IPS-20b (cell line): ENCODE data around the gene PRPF19.

Experiments
- H3K27ac ChIP-seq: one replicate; pipeline ENCODE4 v1.5.1; 2013; ENCODE audit warnings: low read length
- H3K27me3 ChIP-seq: 2 replicates; pipeline ENCODE4 v1.6.1; 2013; ENCODE audit warnings: mild to moderate bottlenecking, low read length, inconsistent platforms; ENCODE audit not compliant: insufficient read depth
- H3K36me3 ChIP-seq: 2 replicates; pipeline ENCODE4 v1.6.1; 2013; ENCODE audit warnings: low read depth, mild to moderate bottlenecking, inconsistent platforms, low read length, moderate library complexity; ENCODE audit not compliant: insufficient read depth
- H3K4me1 ChIP-seq: 2 replicates; pipeline ENCODE4 v1.6.1; 2013; ENCODE audit warnings: mild to moderate bottlenecking, control low read depth, inconsistent platforms, low read length, moderate library complexity; ENCODE audit not compliant: insufficient read depth
- H3K4me3 ChIP-seq: 2 replicates; pipeline ENCODE4 v1.5.1; 2013; ENCODE audit warnings: mild to moderate bottlenecking, low read length, inconsistent platforms
- H3K9ac ChIP-seq: 2 replicates; pipeline ENCODE4 v1.6.1; 2013; ENCODE audit warnings: low read depth, mild to moderate bottlenecking, inconsistent platforms, low read length, moderate library complexity
- H3K9me3 ChIP-seq: 2 replicates; pipeline ENCODE4 v1.6.1; 2013; ENCODE audit warnings: mild to moderate bottlenecking, low read depth, low read length, inconsistent platforms; ENCODE audit not compliant: insufficient read depth

PRPF19 gene

DNA sequence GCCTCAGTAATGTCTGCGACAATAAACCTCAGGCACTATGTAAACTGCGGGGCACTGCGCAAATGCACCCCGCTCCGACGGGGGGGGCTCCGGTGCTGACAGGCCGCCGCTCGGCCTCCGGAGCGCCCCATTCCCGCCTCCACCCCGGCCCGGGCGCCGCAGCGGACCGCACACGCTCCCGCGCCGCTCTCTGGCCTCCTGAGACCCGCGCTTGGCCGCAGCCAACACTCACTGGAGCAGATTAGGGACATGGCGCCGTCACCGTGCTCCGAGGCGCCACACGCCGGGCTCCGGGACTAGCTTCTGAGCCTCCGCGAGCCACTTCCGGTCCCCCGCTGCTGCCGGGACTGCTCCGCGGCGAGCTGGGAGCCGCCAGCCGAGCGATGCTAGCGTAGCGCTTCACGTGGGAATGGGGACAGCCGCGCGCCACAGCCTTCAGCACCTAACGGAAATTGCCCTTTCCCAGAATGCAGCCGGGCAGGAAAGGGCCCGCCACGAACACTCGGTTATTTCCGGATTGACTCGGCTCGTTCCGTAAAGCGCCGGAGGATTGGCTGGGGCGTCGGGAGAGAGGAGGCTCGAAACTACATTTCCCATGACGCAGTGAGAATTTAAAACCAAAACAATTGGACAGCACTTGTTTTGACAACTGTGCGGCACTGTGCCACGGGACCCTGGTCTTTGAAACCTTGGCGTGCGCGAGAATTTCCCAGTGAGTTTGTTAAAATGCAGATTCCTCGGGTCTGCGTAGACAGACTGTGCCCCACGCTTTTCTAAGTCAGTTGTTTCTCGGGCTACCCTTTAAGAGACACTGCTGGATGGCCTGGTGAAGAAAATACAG, at the start of gene PRPF19:
PRPF19 (minus strand) TSS at position 454 of the 841 bp plus-strand sequence; CDS start at position 251, 203 bp downstream.
- peak within 1 kb of the TSS; percentile 46 for H3K27ac ChIP-seq
- peaks cover 26% of the 10 kb centered on the region for H3K36me3 ChIP-seq

DNA sequence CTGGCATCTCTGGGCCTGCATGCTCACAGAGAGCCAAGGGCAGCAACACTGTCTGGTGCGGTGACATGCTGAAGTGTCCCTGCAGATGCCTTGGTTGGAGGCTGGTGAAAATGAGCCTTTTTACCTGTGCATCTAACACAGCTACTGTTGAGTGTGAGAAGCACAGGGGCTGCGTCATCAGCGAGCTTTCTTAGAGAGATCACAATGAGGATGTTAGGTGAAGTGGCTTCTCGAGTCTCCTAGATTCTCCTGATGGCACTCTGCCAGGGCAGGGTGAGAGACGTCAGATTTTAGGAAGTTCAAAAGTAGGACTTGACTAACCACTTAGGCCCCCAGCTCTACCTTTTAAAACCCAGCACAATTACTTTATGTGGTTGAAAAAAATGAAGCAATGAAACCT, 49.2 kb upstream of the PRPF19 start:
- Histone ChIP-seq H3K27ac (no peak overlapping the region), H3K9me3 (no peaks in the 10 kb centered on the region), H3K9ac (no peak overlapping the region), H3K27me3 (peaks cover 25% of the 10 kb centered on the region), H3K36me3 (no peaks in the 10 kb centered on the region), H3K4me1 (peaks cover 4% of the 10 kb centered on the region; the same call in 1 of the 2 replicates), H3K4me3 (no peak overlapping the region)

More for the DNA sequence above, at the start of gene PRPF19:
- Histone ChIP-seq H3K4me1 (0 out of 2 replicates have a peak, but pooled peaks cover 4% of the 10 kb centered on the region), H3K4me3 (peak within 1 kb of the TSS; percentile 98), H3K9ac (peak within 1 kb of the TSS; percentile 91), H3K9me3 (no peaks in the 10 kb centered on the region), H3K27me3 (peaks cover 33% of the 10 kb centered on the region)

DNA sequence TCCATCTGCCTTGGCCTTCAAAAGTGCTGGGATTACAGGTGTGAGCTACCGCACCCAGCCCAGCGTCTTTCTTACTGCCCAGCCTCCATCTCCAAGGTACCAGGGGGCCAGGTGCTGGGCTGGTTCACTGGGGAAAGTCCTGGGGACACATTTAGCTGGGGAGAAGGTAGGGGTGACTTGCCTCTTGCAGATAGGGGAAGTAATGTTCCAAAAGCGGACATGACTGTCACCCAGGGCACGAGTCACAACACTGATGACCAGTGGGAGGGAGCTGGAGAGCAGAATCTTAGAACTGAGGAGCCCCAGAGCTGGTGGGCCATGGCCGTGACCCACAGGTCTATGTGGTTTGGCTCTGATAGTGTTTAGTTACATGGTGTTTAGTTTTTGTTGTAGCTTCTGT, 48.0 kb upstream of the PRPF19 start:
- peaks cover 37% of the 10 kb centered on the region for H3K27me3 ChIP-seq
- H3K36me3 ChIP-seq: no peaks in the 10 kb centered on the region
- H3K27ac ChIP-seq: no peak overlapping the region
- no peak overlapping the region for H3K4me3 ChIP-seq
- no peaks in the 10 kb centered on the region for H3K9me3 ChIP-seq
- H3K9ac ChIP-seq: no peak overlapping the region
- H3K4me1 ChIP-seq: peaks cover 4% of the 10 kb centered on the region; the same call in 1 of the 2 replicates

DNA sequence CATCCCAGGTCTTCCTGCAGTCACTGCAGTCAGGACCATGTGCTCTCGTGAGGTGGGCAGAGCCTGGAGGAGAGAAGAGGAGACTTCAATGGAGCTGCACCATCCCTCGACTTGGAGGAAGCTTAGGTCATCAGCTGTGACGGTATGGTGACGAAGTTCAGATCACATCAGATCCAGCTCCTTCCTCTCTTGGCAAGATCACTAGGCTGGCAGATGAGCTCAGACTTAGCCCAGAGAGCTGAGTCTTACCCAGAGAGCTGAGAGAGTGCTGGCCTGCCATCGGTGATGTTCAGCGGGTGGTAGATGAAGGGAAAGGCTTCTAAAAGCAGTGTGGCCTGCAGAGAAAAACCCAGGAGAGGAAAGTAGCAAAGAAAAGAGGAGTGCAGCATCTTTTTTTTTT, 47.4 kb upstream of the PRPF19 start:
- no peak overlapping the region for H3K27ac ChIP-seq
- H3K36me3 ChIP-seq: no peaks in the 10 kb centered on the region
- no peaks in the 10 kb centered on the region for H3K9me3 ChIP-seq
- H3K27me3 ChIP-seq: peaks cover 38% of the 10 kb centered on the region
- H3K4me1 ChIP-seq: peaks cover 4% of the 10 kb centered on the region; the same call in 1 of the 2 replicates
- H3K4me3 ChIP-seq: no peak overlapping the region
- H3K9ac ChIP-seq: no peak overlapping the region

DNA sequence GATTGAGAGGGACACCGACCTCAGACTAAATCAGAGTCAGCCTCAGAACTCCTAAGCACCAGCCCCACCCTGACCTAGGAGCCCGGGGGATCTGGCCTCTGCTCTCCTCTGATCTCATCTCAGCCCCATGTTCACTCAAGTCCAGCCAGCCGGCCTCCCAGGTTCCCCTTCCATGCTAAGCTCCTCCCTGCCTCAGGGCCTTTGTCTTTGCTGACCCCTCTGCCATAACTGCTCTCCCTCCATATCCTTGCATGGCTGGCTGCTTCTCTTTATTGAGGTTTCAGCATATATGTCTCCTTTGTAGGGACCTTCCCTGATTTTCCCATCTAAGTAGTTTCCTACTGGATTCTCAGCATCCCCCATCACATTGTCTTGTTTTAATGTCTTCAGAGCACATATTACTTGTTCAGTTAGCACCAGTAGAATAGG, 46.4 kb upstream of the PRPF19 start:
- Histone ChIP-seq H3K9me3 (no peaks in the 10 kb centered on the region), H3K4me1 (peaks cover 12% of the 10 kb centered on the region; the same call in 1 of the 2 replicates), H3K36me3 (no peaks in the 10 kb centered on the region), H3K27me3 (peaks cover 38% of the 10 kb centered on the region), H3K9ac (no peak overlapping the region; the same call in 1 of the 2 replicates), H3K27ac (no peak overlapping the region), H3K4me3 (peak overlapping the region; percentile 70; the same call in 1 of the 2 replicates)

DNA sequence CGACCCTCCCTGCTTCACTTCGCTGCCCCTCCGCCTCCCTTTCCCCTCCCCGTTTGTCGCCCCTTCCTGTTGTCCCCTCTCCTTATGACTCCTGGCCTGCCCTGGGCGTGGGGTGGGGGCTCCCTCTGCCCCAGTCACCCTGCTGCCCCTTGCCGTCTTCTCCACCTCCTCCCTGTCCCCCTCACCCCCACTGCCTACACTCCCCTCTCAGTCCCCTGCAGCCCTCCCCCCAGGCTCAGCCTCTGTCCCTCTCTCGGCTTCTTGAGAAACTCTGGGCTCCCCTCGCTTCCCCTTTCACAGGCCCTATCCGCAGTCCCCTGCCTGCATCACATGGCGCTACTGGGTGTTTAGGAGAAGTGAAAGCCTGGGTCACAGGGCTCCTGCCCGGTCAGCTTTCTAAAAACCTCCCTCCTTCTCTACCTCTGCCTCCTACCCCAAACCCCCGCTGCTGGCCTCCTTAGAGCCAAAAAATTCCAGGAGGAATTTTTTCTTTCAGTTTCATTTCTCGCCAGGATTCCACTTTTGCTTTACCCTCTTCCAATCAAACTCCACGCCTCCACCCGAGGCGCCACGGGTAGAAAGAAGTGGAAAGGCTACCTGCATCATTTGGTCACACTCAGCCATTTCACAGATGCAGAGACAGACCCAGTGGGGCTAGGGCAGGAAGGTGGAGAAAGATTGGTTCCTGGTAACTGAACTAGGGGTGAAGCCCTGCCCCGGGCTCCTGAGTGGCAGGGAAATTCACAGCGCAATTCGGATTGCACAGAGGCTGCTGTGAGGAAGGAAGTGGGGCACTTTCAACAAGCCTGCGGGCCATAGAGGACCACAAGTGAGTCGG, 45.7 kb upstream of the PRPF19 start, which contains the start of gene SLC15A3:
SLC15A3 (minus strand) TSS at position 273 of the 838 bp plus-strand sequence. CDS start 625 bp downstream, outside the sequence.
- H3K9ac ChIP-seq: peak within 1 kb of the TSS; percentile 53; the same call in 1 of the 2 replicates
- peaks cover 38% of the 10 kb centered on the region for H3K27me3 ChIP-seq
- peaks cover 16% of the 10 kb centered on the region; the same call in 1 of the 2 replicates for H3K4me1 ChIP-seq
- H3K36me3 ChIP-seq: no peaks in the 10 kb centered on the region
- no peaks in the 10 kb centered on the region for H3K9me3 ChIP-seq
- peak within 1 kb of the TSS; percentile 70 for H3K4me3 ChIP-seq
- H3K27ac ChIP-seq: no peak within 1 kb of the TSS

DNA sequence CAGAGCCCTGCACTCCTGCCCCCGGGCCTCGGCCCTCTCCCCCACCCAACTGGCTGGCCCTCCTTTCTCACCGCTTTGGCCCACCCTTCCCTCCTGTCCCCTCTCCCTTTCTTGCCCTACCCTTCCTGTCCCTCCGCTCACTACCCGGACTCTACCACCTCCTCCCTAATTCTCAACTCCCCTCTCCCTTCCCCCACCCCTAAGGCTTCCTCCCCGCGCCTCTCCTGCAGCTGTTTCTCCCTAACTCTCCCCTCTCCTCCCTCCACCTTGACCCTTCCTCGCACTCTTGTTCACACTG, 45.2 kb upstream of the PRPF19 start:
- Histone ChIP-seq H3K4me1 (peaks cover 16% of the 10 kb centered on the region; the same call in 1 of the 2 replicates), H3K9me3 (no peaks in the 10 kb centered on the region), H3K27ac (no peak overlapping the region), H3K27me3 (peaks cover 38% of the 10 kb centered on the region), H3K4me3 (peak overlapping the region; percentile 70), H3K36me3 (no peaks in the 10 kb centered on the region), H3K9ac (peak overlapping the region; percentile 30; the same call in 1 of the 2 replicates)

DNA sequence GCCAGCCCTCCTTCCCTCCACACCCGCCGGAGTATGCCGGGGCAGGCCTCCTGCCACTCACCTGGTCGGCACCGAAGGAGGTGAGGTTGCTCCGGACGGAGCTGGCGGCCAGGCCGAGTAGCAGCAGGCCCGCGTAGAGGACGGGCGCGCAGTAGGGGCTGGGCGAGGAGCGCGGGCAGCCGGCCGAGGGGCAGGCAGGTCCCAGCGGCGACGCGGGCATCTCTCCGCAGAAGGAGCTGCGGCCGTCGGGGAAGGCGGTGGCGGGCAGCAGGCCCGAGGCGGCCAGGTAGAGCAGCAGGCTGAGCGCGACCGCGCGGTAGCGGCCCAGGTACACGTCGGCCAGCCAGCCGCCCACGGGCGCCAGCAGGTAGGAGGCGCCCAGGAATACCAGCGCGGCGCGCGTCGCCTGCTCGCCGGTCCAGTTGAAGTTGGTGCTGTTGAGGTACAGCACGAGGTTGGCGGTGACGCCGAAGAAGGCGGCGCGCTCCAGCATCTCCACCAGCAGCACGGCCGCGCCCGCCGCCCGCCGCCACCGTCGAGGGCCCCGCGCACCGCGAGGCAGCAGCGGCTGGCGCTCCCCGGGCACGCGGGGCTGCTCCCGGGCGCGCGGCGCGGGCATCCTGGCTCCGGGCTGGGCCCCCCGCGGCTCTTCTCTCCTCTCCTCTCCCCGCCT, 44.7 kb upstream of the PRPF19 start:
- no peak overlapping the region for H3K27ac ChIP-seq
- no peaks in the 10 kb centered on the region for H3K9me3 ChIP-seq
- no peaks in the 10 kb centered on the region for H3K36me3 ChIP-seq
- H3K9ac ChIP-seq: peak overlapping the region; percentile 53; the same call in 1 of the 2 replicates
- peak overlapping the region; percentile 70; the same call in 1 of the 2 replicates for H3K4me3 ChIP-seq
- peaks cover 38% of the 10 kb centered on the region for H3K27me3 ChIP-seq
- H3K4me1 ChIP-seq: peaks cover 16% of the 10 kb centered on the region; the same call in 1 of the 2 replicates

DNA sequence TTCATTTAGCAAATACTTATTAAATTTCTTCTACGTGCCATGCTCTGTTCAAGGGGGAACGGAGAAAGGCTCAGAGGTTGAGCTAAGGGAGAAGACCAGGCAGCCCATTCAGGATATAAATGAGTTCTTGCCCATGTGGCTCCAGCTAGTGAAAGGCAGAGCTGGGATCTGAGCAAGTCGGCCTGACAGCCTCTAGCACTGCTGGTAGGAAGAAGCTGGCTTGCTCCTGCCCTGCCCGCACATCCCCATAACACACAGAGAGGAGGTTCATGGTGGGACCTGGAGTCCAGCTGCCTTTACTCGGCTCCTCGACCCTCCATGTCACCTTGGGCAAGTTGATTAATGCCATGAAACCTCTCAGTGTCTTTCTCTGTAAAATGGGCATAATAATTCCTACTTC, 43.6 kb upstream of the PRPF19 start:
- peaks cover 38% of the 10 kb centered on the region for H3K27me3 ChIP-seq
- H3K27ac ChIP-seq: no peak overlapping the region
- no peak overlapping the region for H3K9ac ChIP-seq

DNA sequence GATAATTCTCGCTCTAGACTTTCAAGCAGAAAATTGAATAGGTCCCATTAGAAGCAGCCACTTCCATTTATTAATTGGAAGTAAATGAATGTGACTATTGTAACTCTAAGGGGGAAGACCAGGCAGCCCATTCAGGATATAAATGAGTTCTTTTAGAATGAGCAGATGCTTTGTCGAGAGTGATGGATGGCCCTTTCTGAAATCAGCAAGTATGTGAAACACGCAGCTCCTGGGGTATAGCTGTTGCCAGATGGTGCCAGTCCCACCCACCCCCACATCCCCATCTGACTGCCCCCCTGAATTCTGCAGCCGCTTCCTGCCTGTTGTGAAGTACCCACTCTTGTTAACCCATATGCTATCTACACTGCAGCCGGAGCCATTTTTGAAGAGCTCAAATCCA, 41.9 kb upstream of the PRPF19 start:
- H3K9ac ChIP-seq: peak overlapping the region; percentile 32; the same call in 1 of the 2 replicates
- no peak overlapping the region for H3K27ac ChIP-seq
- no peaks in the 10 kb centered on the region for H3K9me3 ChIP-seq
- H3K4me1 ChIP-seq: peaks cover 16% of the 10 kb centered on the region; the same call in 1 of the 2 replicates
- peak overlapping the region; percentile 38; the same call in 1 of the 2 replicates for H3K4me3 ChIP-seq
- peaks cover 37% of the 10 kb centered on the region for H3K27me3 ChIP-seq
- H3K36me3 ChIP-seq: no peaks in the 10 kb centered on the region

More for the DNA sequence above, 43.6 kb upstream of the PRPF19 start:
- H3K36me3 ChIP-seq: no peaks in the 10 kb centered on the region
- H3K9me3 ChIP-seq: no peaks in the 10 kb centered on the region
- peak overlapping the region; percentile 62; the same call in 1 of the 2 replicates for H3K4me3 ChIP-seq
- peaks cover 16% of the 10 kb centered on the region; the same call in 1 of the 2 replicates for H3K4me1 ChIP-seq

DNA sequence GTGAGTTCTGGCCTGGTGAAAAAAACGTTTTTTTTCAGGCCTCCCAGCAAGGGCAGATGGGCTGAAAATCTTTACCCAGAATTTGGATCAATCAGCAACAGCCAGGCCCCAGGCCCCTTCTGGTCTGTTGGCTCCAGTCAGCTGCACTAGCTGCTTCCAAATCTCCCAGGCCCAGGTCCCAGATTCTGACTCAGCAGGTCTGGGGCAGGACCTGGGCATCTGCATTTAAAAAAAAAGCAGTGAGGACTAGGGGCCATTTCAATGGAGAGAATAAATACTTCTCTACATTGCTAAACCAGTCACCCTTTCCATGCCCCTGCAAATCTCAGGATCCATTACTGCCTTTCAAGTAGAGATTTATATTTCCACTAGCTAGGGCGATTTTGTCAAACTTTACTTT, 41.3 kb upstream of the PRPF19 start:
- H3K27ac ChIP-seq: no peak overlapping the region

More for the DNA sequence above, 41.3 kb upstream of the PRPF19 start:
- Histone ChIP-seq H3K9me3 (no peaks in the 10 kb centered on the region), H3K9ac (peak overlapping the region; percentile 32; the same call in 1 of the 2 replicates), H3K4me1 (peaks cover 16% of the 10 kb centered on the region; the same call in 1 of the 2 replicates), H3K27me3 (peaks cover 32% of the 10 kb centered on the region), H3K4me3 (peak overlapping the region; percentile 38; the same call in 1 of the 2 replicates), H3K36me3 (no peaks in the 10 kb centered on the region)
